Activated naive CD8-positive, alpha-beta T cell treated with anti-CD3 and anti-CD28 coated beads, Interleukin-2, amount 10 ng/mL, durations not matched to agents 7 days and 5 days (primary cell): ENCODE data around the gene ABCC4. TPM values are rescaled to one million over a fixed set of nuclear protein-coding genes. Genes with fewer than 3 reads are reported as not detected.
A peak's percentile ranks its signal among the peaks of the same experiment; 100 is the strongest.

Source experiments
- ATAC-seq: fragments of 150-1000 bp; cut with Tn5 transposase; one replicate; pipeline ENCODE4 v1.10.0; 2021; ENCODE audit warnings: low read depth, moderate library complexity
- POLR2A ChIA-PET: fragments of 350-600 bp; sonication (Branson Sonifier 250); formaldehyde crosslinking; loops from one replicate; lab custom pipeline; 2021; ENCODE audit warnings: antibody characterized with exemption; lab: Charles Lee
- DNase-seq: peaks from one replicate; pipeline ENCODE4 v3.0.0; 2021
- H3K27ac Mint-ChIP-seq: one replicate; pipeline ENCODE4 v1.8.0; 2022; ENCODE audit warnings: mild to moderate bottlenecking, mixed read lengths
- H3K27me3 Mint-ChIP-seq: one replicate; pipeline ENCODE4 v1.8.0; 2022; ENCODE audit warnings: mild to moderate bottlenecking, moderate library complexity, mixed read lengths
- H3K36me3 Mint-ChIP-seq: one replicate; pipeline ENCODE4 v1.8.0; 2021; ENCODE audit warnings: mild to moderate bottlenecking, mixed read lengths
- H3K4me1 Mint-ChIP-seq: one replicate; pipeline ENCODE4 v1.8.0; 2021; ENCODE audit warnings: mixed read lengths
- H3K4me3 Mint-ChIP-seq: one replicate; pipeline ENCODE4 v1.8.0; 2022; ENCODE audit warnings: mild to moderate bottlenecking, moderate library complexity, mixed read lengths
- H3K9me3 Mint-ChIP-seq: one replicate; pipeline ENCODE4 v1.8.0; 2021; ENCODE audit warnings: mixed read lengths
- total RNA-seq, 2 experiments: library from RNA; stranded (reverse); gene quantifications; one replicate each; pipeline ENCODE4 v1.2.3, GENCODE V29; 2021

The ABCC4 gene
- total RNA-seq, 2 experiments from 2014 or later: 5.7 to 6.4 TPM

- no peak overlapping the region for H3K4me3 Mint-ChIP-seq
- H3K4me1 Mint-ChIP-seq: no peaks in the 10 kb centered on the region
- no peak for ATAC-seq
- H3K27ac Mint-ChIP-seq: no peak overlapping the region
- POLR2A ChIA-PET: no interaction called here
- peaks cover 8% of the 10 kb centered on the region for H3K9me3 Mint-ChIP-seq
- no peaks in the 10 kb centered on the region for H3K27me3 Mint-ChIP-seq
- no peak for DNase-seq
- H3K36me3 Mint-ChIP-seq: peaks cover 30% of the 10 kb centered on the region
Observed at GRCh38 chr13:95100525-95101433, 200.5 kb downstream of the ABCC4 start.

DNA sequence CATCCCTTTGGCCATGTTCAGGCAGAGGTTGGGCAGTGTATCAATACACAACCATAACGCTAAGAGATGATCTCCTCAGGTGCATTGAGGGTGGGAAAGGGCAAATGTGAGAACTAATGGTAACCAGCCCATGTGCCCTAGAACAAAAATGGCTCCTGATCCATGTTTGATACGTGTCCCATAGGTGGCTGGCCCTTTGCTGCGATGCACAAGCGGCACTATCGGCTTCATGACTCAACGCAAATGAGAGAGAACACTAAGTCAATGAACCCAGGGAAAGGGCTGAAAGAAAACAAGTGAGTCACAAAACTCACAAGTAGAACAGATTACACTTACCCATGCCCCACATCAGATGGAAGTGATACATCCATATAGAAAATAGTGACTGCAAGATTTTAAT, 201.7 kb downstream of the ABCC4 start:
- POLR2A ChIA-PET: no interaction called here
- no peak overlapping the region for H3K4me3 Mint-ChIP-seq
- H3K4me1 Mint-ChIP-seq: no peaks in the 10 kb centered on the region
- no peaks in the 10 kb centered on the region for H3K27me3 Mint-ChIP-seq
- peaks cover 25% of the 10 kb centered on the region for H3K36me3 Mint-ChIP-seq
- peaks cover 8% of the 10 kb centered on the region for H3K9me3 Mint-ChIP-seq
- ATAC-seq (no peak), DNase-seq (no peak)
- no peak overlapping the region for H3K27ac Mint-ChIP-seq

DNA sequence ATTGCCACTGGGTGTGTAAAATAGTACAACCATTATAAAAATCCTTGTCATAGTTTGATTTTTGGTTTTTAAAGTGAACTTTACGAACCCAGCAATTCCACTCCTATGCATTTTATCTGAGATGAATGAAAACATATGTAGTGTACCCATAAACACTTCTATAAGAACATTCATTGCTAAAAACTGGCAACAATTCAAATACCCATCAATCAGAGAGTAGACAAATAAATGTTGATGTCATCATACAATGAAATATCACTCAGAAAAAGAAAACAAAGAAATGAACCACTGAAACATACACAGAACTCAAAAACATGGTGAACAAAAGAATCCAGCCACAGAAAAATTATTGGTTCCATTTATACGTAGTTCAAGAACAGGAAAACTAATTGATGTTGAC, 202.3 kb downstream of the ABCC4 start:
- no peak overlapping the region for H3K4me3 Mint-ChIP-seq
- no peaks in the 10 kb centered on the region for H3K27me3 Mint-ChIP-seq
- H3K4me1 Mint-ChIP-seq: no peaks in the 10 kb centered on the region
- POLR2A ChIA-PET: no interaction called here
- ATAC-seq (no peak), DNase-seq (no peak)
- no peak overlapping the region for H3K27ac Mint-ChIP-seq
- H3K9me3 Mint-ChIP-seq: peaks cover 8% of the 10 kb centered on the region
- H3K36me3 Mint-ChIP-seq: peaks cover 23% of the 10 kb centered on the region

- no peak for ATAC-seq
- Mint-ChIP-seq H3K4me3 (no peak overlapping the region), H3K36me3 (peaks cover 20% of the 10 kb centered on the region), H3K27ac (no peak overlapping the region), H3K9me3 (peaks cover 5% of the 10 kb centered on the region), H3K4me1 (peaks cover 5% of the 10 kb centered on the region), H3K27me3 (no peaks in the 10 kb centered on the region)
- POLR2A ChIA-PET: no interaction called here
- DNase-seq: no peak
Observed at GRCh38 chr13:95091755-95092154, 209.5 kb downstream of the ABCC4 start.

DNA sequence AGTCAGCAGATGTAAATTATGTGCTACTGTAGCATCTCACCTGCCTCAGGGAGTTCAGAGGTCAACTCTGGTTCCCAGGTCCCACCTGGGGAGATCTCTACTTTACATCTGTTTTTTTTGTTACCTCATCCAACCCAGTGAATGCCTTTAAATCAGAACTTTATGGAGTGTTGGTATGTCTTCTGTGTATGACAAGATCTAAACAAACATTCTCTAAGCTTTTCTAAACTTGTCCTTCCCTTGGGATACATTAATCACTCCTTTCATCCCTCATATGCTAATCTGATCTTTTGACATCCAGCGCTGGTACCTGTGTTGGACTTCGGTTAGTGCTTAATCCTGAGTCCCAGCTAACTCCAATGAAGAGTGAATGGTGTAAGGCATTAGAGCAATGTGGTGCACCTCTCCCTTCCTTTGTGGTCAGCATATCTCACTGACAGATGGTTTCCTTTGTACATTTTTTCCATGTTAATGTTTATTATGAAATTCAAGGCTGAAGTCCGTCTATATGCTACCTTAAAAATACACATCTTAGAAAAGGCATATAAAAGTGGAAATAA, 213.4 kb downstream of the ABCC4 start:
- Mint-ChIP-seq H3K27me3 (no peaks in the 10 kb centered on the region), H3K36me3 (peaks cover 5% of the 10 kb centered on the region), H3K4me1 (peaks cover 5% of the 10 kb centered on the region), H3K27ac (peak overlapping the region; percentile 5), H3K4me3 (no peak overlapping the region), H3K9me3 (peaks cover 5% of the 10 kb centered on the region)
- ATAC-seq: no peak
- POLR2A ChIA-PET: no interaction called here
- DNase-seq: no peak

GRCh38 chr13:95086761-95087160, 214.5 kb downstream of the ABCC4 start:
- Mint-ChIP-seq H3K4me3 (no peak overlapping the region), H3K27me3 (no peaks in the 10 kb centered on the region), H3K4me1 (peaks cover 5% of the 10 kb centered on the region), H3K27ac (no peak overlapping the region), H3K36me3 (peaks cover 2% of the 10 kb centered on the region), H3K9me3 (peaks cover 5% of the 10 kb centered on the region)
- POLR2A ChIA-PET: no interaction called here
- no peak for ATAC-seq
- no peak for DNase-seq

DNA sequence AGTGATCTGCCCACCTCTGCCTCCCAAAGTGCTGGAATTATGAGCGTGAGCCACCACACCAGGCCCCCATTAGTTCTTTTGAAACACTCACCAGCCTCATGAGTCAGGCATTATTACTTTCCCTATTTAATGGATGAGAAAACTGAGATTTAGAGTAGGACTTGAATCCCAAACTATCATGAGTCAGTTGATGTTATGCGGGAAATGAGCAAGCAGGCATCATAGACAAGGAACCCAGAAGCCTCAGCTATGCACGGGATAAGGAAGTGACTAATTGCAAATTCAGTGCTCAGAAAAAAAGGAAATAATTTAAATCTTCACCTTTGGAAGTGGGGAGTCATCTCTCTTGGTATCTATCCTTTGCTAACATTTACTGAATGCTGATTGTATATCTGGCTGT, 217.5 kb downstream of the ABCC4 start:
- DNase-seq: no peak
- POLR2A ChIA-PET: no interaction called here
- peaks cover 5% of the 10 kb centered on the region for H3K4me1 Mint-ChIP-seq
- no peaks in the 10 kb centered on the region for H3K9me3 Mint-ChIP-seq
- H3K36me3 Mint-ChIP-seq: peaks cover 2% of the 10 kb centered on the region
- H3K27ac Mint-ChIP-seq: no peak overlapping the region
- H3K4me3 Mint-ChIP-seq: no peak overlapping the region
- no peak for ATAC-seq
- H3K27me3 Mint-ChIP-seq: no peaks in the 10 kb centered on the region

- H3K9me3 Mint-ChIP-seq: no peaks in the 10 kb centered on the region
- peaks cover 2% of the 10 kb centered on the region for H3K36me3 Mint-ChIP-seq
- DNase-seq (no peak), ATAC-seq (no peak)
- peaks cover 5% of the 10 kb centered on the region for H3K4me1 Mint-ChIP-seq
- H3K27ac Mint-ChIP-seq: no peak overlapping the region
- H3K27me3 Mint-ChIP-seq: no peaks in the 10 kb centered on the region
- H3K4me3 Mint-ChIP-seq: no peak overlapping the region
- POLR2A ChIA-PET: no interaction called here
Observed at GRCh38 chr13:95083066-95083465, 218.2 kb downstream of the ABCC4 start.

GRCh38 chr13:95075506-95075905, 225.7 kb downstream of the ABCC4 start:
- POLR2A ChIA-PET: no interaction called here

GRCh38 chr13:95074820-95075219, 226.4 kb downstream of the ABCC4 start:
- H3K27ac Mint-ChIP-seq: no peak overlapping the region
- no peak for ATAC-seq
- H3K4me3 Mint-ChIP-seq: no peak overlapping the region
- no peaks in the 10 kb centered on the region for H3K4me1 Mint-ChIP-seq
- no peaks in the 10 kb centered on the region for H3K9me3 Mint-ChIP-seq
- DNase-seq: no peak
- no peaks in the 10 kb centered on the region for H3K27me3 Mint-ChIP-seq
- POLR2A ChIA-PET: no interaction called here
- H3K36me3 Mint-ChIP-seq: peaks cover 24% of the 10 kb centered on the region

More at GRCh38 chr13:95075506-95075905, 225.7 kb downstream of the ABCC4 start:
- H3K4me3 Mint-ChIP-seq: no peak overlapping the region
- H3K9me3 Mint-ChIP-seq: no peaks in the 10 kb centered on the region
- peaks cover 20% of the 10 kb centered on the region for H3K36me3 Mint-ChIP-seq
- DNase-seq (no peak), ATAC-seq (no peak)
- H3K4me1 Mint-ChIP-seq: no peaks in the 10 kb centered on the region
- H3K27ac Mint-ChIP-seq: no peak overlapping the region
- no peaks in the 10 kb centered on the region for H3K27me3 Mint-ChIP-seq

DNA sequence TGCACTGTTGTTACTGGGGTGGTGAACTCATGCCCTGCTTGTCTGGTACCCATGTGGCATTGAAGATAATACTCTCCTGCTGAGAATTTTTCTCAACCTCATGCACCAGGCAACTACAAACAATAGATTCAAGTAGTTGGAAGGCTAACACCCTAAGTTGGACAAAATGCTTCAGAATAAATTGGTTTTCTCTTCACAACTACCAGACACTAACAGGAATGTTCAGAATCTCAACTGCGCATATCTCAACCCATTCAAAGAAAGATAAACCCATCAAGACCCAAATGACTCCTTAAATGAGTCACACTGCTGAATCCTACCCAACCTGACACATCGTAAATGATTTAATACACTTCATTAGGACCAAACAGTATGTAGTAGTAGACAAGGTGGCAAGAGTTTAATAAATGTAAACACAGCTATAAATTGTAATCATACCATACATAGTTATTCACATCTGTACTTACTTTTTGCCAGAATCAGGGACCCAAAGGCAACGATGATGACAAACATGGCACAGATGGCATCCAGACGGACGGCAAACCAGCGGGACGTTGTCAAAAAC, 227.4 kb downstream of the ABCC4 start:
- DNase-seq (no peak), ATAC-seq (no peak)
- no peak overlapping the region for H3K4me3 Mint-ChIP-seq
- POLR2A ChIA-PET: no interaction called here
- H3K27ac Mint-ChIP-seq: no peak overlapping the region
- H3K27me3 Mint-ChIP-seq: no peaks in the 10 kb centered on the region
- peaks cover 27% of the 10 kb centered on the region for H3K36me3 Mint-ChIP-seq
- H3K9me3 Mint-ChIP-seq: no peaks in the 10 kb centered on the region
- no peaks in the 10 kb centered on the region for H3K4me1 Mint-ChIP-seq

DNA sequence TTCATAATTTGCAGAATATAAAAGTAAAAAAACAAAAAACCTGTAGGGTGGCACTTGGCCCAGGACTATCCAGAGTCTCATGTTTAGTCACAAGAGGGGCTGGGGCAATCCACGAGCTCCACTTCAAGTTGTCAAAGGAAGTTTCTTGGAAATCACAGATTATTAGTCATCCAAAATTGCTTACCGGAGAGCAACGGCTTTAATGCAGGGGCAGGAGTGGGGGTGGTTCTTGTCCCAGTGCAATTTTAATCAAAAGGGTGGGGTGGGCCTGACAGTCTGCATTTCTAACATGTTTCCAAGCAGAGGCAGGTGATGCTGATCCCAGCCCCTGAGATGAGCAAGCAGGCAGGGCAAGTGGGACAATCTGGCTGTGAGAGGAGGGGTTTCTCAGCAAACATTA, 233.9 kb downstream of the ABCC4 start:
- H3K27ac Mint-ChIP-seq: no peak overlapping the region
- no peak for ATAC-seq

GRCh38 chr13:95060014-95060519, 241.2 kb downstream of the ABCC4 start:
- H3K27me3 Mint-ChIP-seq: no peaks in the 10 kb centered on the region
- no peaks in the 10 kb centered on the region for H3K4me1 Mint-ChIP-seq
- no peaks in the 10 kb centered on the region for H3K9me3 Mint-ChIP-seq
- H3K27ac Mint-ChIP-seq: no peak overlapping the region
- POLR2A ChIA-PET: no interaction called here
- no peak for DNase-seq
- H3K36me3 Mint-ChIP-seq: peaks cover 2% of the 10 kb centered on the region
- no peak overlapping the region for H3K4me3 Mint-ChIP-seq
- no peak for ATAC-seq

More for the DNA sequence above, 233.9 kb downstream of the ABCC4 start:
- no peak for DNase-seq
- Mint-ChIP-seq H3K4me3 (no peak overlapping the region), H3K36me3 (peaks cover 21% of the 10 kb centered on the region), H3K27me3 (no peaks in the 10 kb centered on the region), H3K4me1 (no peaks in the 10 kb centered on the region), H3K9me3 (no peaks in the 10 kb centered on the region)
- POLR2A ChIA-PET: interaction anchor here (0.6 kb wide), 1 partner anchor 54 kb away, joined by 4 read pairs; no protein-coding TSS in a partner anchor
